GM21515 (cell line): Measurements from ENCODE around the gene MRNIP.
A peak's percentile ranks its signal among the peaks of the same experiment; 100 is the strongest.
"Not testable (repeated sequence)": the region's sequence is repeated elsewhere in the genome, so short reads cannot be mapped to it uniquely, and the experiment has no call there.

ENCODE experiments used
- ATAC-seq: cut with Tn5 transposase; IDR thresholded peaks from one replicate; pipeline ENCODE4 v1.9.1; 2021; ENCODE audit not compliant: unreplicated experiment

The MRNIP gene

DNA sequence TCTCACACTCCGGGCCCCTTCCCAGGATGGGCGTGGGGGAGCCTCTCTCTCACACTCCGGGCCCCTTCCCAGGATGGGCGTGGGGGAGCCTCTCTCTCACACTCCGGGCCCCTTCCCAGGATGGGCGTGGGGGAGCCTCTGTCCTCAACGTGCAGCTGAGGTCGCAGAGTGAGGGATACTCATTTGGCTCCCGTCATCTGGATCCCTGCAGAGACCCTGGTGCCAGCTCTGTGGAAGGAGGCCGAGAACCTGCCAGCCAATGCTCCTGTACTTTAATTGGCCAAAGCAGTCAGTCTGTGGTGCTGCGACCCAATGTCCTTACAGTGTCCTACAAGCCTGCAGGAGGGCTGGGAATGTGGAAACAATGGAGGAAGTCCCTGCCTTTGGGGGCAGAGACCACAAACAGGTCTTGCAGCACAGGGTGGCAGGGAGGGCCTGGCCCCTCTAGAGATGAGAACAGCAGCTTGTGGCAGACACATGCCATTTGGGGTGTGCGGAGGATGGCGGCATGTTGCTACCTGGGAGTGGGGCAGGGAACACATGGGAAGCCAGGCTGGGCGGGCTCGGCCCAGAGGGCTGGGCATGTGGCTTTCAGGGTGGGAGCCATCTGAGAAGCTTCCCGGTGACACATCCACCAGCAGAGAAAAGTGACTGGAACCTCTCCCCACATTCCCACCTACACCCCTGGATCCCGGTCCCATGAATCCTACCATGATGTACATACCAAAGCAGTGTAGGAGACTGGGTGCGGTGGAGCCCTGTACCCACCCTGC, 13.6 kb upstream of the MRNIP start:
- ATAC-seq, result no peak

DNA sequence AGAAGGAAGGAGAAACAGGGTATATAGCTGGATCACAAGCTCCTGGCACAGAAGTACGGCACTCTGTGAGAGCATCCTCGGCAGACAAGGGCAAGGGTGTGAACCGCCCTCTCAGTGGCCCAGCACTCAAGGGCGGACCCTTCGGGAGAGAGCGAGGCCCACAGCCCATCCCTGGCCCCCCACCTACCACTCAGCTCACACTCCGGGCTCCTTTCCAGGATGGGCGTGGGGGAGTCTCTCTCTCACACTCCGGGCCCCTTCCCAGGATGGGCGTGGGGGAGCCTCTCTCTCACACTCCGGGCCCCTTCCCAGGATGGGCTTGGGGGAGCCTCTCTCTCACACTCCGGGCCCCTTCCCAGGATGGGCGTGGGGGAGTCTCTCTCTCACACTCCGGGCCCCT, 12.9 kb upstream of the MRNIP start:
- not testable (repeated sequence) for ATAC-seq

DNA sequence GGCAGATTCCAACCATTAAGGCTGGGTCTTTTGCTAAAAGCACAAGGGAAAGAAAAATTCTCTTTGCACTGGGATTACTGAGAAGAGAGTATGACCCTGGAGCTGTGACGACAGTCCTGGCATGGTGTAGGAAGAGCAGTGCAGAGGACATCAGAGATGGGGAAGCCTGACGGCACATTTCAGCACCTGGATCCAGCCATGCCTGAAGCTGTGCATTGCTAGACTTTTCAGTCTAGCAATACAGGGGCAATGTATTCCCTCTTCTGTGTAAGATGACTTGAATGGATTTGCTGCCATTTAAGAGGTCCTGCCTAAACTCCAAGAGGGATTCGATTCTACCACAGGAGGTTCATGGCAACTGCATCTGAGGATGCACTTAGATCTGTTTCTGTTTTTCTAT, 12.3 kb upstream of the MRNIP start:
- no peak for ATAC-seq

DNA sequence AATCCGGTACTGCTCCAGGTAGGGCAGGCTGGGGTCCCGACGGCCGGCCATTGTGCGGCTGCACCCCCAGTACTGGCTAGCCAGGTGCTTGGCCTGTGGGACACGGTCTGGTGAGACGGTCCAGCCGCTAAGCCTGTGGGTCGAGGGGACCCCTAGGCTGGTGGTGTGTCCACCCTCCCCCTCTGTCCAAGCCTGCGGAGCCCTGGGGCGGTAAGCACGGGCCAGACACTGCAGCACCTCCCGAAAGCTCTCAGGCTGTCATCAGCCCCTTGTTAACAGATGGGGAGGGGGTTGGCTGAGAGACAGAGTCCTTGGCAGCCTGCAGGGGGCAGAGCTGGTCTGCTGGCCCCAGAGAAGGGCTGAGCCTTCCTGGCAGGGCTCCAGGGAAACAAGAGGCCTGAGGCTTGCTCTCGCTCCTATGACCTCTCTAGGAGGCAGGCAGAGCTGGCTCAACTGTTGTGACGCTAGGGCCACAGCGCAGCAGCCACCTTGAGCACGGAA, 11.8 kb upstream of the MRNIP start:
- no peak for ATAC-seq

DNA sequence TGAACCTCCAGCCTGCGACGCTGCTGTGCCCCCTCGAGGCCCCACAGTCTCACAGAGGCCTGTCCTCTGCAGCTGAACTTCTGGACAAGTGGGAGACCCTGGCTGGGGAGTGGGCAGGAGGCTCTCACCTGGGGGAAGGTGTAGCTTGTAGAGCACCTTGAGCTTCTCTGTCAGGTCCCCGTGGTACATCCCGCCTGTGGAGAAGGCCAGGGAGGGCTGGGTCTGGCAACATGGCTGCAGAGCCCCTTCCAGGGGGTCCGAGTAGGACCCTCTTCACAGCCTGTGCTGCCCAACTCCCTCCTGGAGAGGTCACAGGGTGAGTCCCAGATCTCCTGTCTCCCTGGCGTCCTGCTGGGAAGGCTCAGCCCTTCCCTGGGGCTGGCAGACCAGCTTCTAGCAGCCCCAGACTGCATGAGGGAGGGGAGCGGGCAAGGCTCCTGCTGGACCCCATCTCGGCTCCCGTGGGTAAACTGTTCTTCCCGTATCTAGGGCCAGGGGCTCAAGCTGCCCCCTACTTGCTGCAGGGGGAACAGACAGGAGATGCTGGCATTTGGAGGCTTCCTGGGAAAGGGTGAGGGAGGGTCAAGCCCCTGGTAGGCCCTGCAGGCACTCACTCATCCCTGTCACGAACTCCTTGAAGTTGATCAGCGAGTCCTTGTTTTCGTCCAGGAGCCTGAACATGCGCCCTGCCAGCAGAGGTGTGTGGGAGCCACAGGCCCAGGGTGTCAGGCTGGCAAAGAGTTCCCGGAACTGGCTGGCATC, 11.2 kb upstream of the MRNIP start:
- no peak for ATAC-seq

DNA sequence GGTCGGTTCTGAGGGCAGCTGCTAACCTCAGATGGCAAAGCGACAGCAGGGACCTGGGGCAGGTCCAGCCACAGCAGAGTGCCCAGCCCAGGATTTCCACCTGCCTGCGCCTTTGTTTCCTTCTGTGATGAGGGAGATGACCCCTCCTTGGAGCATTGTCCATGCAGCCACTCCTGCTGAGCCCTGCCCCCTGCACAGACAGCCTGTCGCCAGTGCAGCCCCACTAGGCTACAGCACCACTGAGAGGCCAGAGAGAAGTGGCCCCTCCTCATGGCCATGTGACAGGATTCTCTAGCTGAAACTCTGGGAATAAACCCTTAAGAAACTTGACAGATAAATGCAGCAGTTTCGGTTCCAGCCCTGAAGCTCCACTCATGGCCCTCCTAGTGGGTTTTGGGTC, 10.5 kb upstream of the MRNIP start:
- no peak for ATAC-seq

DNA sequence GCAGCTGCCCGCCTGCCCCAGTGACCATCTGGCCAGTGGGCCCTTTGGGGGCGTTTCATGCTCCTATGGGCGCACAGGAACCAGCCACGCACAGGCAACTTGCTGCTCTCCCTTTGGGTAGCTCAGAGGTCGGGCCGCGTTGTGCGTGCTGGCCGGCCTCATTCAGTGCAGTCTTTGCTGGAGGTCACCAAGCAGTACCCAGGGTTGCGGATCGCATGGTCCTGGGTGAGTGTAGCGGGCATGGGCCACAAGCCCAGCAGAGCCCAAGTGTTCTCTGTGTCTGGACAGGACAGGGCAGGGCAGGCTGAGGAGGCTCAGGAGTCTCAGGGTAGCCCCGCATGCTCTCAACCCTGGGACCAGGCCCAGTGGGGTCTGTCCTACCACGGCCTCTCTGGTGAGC, 9.9 kb upstream of the MRNIP start:
- ATAC-seq, result no peak

DNA sequence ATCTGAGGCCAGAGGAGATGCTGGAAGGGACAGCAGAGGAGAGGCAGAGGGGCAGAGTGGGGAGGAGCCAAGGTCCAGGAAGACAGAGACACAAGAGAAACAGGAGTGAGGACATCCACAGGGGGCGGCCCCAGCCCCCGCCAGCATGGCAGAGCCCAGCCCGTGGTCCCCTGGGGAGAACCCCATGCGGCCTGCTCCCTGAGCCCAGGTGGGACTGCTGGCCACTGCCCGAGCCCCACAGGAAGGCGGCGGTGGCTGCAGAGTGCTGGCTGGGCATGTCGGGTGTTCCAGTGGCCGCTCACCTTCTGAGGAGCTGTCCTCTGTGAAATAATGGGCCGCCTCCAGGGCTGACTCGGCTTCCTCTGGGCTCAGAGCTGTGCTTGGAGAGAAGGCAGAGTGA, 8.9 kb upstream of the MRNIP start:
- no peak for ATAC-seq

DNA sequence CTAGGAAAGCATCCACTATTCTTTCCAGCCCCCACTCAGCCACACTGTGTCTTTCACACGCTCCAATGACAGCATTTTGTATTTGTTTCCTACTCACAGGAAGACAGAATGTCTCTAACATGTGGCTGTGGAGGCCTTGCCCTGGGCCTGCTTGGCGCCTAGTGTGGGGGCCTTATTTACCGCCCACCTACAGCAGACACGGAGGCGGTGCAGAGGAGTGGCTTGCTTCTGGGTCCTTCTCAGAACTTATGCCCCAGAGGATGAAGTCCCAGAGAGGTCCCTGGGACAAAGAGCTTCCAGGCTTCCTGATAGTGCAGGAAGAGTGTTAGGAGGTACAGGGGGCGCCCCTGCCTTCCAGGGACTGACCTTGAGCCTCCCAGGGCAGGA, 8.5 kb upstream of the MRNIP start:
- ATAC-seq, result no peak

DNA sequence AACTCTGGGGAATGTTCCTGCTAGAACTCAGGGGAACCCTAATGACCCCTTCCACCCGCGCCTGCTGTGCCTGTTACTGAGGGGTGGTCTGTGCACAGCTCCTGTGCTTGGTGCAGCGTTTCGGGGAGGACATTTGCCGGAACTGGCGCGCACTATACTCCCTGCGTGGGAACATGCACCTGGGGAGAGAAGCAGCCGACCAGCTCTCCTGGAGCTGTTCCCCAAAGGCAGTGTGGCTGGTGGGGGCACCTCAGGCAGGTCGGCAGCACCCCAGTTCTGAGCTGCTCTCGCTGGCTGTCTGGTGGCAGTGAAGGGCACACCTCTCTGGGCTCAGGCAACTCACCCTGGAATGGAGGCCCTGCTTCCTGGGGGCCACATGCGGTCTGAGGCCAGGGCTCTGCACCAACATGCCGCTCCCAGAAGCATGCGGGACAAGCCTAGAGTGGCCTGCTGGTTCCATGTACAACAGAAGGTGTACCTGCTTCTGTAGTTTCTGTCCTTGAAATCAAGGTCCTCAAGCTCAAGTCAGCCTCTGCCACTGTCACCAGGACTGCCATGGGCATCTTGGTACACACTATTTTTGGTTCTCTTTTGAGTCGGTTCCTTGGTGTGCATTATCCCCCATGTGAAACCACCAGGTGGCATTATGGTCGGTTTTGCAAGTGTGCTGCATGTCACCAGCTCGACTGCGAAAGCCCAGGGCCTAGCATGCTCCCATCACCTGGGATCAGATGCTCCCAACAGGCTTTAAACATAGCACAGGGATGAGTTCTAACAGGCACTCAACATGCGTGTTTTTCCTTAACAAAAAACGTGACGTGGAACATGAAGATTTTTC, 7.8 kb upstream of the MRNIP start:
- ATAC-seq, result no peak

DNA sequence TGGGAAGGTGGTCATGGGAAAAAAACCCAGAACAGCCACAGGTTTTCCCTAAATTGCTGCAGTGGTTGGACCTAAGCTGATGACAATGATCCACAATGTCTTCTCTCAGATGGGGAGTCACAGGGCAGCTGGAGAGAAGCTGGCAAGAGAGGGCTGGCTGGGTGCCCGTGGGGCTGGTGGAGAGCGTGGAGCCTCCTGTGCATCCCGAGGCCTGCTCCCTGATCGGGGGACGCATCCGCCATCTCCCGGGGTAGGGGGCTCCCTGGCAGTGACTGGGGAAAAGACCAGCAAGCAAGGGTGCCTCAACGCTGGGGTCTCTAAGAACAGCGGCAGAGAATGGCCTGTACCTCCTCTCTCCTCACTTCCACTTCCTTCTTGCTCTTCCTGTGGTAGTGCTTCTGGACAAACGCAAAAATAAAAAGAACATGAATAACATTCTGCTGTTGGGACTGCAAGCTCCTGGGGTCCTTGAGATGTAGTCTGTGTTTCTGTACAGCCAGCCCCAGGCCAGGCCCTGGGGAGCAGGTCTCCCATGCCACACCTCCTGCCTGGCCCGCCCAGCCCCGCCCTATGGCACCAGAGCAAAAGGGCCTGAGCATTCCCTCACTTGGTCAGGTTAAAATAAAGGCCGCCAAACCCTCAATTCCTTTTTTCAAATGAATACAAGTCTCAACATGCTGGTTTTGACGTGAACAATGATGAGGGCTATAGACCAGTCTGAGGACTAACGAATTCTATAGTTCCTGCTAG, 7.0 kb upstream of the MRNIP start:
- no peak for ATAC-seq

DNA sequence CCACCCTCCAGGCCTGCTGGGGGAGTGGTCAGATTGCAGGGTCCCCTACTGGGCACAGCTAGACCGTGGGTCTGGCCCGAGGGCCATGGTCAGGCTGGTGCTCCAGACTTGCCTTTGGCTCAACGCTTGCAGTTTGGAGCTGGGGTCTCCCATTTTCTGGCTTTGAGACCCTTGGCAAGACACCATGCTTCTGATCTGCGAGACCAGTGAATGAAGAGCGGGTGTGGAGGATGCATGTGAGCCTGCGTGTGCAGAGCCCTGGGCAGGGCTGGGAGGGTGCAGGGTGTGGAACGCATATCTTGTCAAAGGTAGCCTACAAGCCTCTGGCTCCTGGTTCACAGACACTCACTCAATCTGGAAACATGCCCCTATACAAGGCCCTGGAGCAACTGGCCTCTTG, 6.1 kb upstream of the MRNIP start:
- ATAC-seq, result no peak

DNA sequence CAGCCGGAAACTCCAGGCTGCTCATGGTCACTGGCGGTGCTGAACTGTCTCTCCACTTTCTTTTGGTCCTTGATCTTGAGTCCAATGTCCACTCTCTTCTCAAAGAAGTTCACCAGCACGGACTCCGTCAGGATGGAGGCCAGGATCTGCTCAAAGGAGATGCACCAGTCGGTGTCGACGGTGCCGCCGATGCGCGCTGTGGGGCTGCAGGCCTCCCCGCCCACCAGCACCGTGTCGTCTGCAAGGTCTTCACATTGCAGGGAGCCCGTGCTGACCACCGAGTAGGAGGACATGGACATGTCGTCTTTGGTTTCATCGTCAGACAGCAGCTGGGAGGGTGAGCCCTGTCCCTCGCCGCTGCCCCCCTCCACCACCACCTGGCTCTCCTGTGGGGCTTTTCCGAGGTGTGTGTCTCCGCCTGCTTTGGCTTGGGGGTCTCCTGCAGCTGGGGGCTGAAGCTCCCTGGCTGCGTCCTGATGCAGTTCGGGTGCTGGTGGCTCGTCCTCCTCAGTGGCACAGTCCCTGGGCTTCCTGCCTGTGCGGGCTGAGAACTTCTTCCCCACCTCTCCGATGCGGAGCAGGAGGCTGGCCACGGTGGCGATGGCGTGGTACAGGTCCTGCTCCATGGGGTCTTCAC, 5.0 kb upstream of the MRNIP start:
- ATAC-seq, result no peak

DNA sequence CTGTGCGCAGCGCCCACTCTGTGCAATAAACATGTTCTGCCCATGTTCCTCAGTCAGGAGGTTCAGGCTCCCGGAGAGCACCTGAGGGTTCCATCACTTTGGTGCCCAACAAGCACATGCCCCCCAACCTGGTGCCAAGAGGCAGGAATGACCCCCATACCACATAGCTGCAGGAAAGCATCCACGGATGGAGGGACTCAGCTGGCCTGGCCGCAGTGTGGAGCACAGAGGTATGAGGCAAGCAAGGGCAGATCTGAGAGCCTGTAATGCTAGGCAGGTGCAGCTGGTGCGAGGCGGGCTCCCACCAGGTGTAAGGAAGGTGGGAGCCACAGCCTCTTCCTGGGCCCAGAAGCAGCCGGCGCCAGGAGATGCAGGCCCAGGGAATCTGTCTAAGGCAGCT, 4.3 kb upstream of the MRNIP start:
- no peak for ATAC-seq

DNA sequence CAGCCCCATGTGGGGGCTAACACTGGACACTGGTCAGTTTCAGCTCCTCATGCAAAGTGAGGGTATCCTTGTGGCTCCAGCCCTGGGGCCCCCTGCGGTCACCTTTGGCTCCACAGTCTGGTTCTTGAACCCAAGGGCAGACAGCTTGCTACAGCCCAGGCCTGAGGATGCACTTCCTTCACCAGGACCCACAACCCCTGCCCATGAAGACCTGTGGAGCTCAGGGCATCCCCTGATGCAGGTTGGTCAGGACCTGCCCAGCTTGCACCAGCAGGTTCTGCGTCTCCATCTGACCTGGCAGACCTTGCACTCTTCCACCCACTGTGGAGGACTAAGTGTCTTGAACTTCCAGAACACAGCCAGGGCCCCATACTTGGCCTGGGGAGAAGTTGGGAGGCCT, 3.7 kb upstream of the MRNIP start:
- ATAC-seq, result no peak

DNA sequence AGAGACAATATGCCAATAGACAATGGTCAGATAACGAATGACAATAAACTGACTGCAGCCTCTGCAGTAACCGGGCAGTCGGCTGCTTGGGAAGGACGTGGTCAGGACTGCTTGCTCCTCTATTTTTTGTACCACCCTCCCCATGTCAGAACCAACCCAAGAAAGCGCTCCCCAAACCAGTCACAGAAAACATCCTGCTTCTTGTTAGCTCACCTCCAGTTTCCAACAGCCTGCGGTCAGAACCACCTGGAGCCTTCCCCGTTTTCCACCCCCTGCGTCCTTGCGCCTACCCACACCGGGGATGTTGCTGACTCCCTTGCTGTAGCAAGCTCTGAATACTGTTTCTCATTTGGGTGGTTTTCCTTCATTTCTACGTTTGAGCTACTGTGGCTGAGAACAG, 1.7 kb upstream of the MRNIP start:
- no peak for ATAC-seq

DNA sequence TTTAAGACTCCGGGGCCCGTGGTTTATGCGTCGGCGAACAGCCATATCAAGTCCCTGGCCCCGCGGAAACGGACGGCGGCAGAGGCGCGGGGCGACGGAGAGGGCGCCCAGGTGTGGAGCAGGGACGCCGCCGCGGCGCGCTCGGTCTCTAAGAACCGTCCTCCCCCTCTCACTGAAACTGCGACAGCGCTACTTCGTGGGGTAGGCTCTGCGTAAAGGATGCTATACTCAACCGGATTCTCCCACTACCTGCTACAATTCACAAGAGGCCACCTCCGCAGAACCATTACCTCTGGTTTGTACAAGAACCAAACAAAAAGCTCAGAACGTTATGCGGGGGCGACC, 404 bp downstream of the MRNIP start:
- ATAC-seq, result peak; percentile 45

DNA sequence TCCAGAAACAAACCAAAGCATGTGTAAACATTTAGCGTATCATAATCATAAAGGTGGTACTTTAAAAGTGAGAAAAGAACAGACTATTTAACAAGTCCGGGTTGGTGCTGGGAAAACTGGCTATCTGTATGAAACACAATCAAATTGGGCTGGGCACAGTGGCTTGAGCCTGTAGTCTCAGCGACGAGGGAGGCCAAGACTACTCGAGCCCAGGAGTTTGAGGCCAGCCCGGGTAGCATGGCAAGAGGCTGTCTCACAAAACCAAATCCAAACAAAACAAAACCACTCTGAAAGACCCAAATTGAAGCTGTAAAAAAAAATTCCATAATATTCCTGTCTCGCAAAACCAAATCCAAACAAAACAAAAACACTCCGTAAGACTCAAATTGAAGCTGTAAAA, 4.3 kb downstream of the MRNIP start:
- no peak for ATAC-seq

DNA sequence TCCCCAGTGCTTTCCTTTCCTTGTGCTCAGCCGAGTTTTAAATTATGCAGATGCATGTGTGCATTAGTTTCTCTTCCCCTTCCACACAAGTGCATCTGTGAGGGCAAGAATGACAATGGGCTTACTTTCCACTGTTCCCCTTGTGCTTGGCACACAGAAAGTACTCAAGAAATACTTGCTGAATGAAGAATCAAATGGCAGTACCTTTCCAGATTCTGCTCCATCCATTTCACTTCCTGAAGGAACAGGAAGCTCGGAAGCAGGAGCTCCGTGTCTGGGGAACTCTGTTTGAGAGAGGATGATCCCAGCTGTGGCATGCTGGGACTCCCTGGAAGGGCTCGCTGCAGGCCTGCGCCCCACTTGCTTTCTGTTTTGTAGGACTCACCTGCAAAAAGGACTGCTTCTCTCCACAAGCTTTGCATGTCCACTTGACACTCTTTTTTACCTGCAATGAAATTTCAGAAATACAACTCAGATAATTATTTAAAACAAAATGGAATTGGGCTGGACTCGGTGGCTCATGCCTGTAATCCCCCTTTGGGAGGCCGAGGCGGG, 5.5 kb downstream of the MRNIP start:
- peak; percentile 85 for ATAC-seq

DNA sequence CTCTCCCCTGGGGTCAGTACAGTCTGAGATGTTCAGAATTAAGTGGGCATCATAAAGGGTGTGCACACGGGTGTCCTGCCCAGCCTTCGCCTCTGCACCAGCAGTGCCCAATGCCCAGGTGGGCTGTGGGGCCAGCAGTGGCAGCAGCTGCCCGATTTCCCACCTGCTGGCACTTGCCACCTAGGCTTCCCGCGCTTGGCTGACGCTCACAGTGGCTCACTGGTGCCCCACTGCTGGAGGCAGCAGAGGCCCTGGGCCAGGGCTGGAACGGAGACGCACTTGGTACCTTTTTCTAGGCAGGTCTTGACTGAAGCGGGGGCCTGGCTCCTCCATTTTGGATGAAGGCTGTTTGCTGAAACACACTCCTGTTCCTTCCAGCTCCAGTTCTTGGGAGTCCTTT, 17.0 kb downstream of the MRNIP start:
- no peak for ATAC-seq
